Colonic mucosa (tissue), 4 donors: ENCODE results near the gene NRXN2. TPM values are rescaled to one million over a fixed set of nuclear protein-coding genes. Genes with fewer than 3 reads are reported as not detected.
A peak's percentile ranks its signal among the peaks of the same experiment; 100 is the strongest.

ENCODE experiments used
- DNase-seq: peaks from one replicate; pipeline ENCODE4 v3.0.0-alpha.2; 2020
- H3K27ac ChIP-seq: fragments of 200-600 bp; one replicate; pipeline ENCODE4 v1.8.0; 2021
- H3K27me3 ChIP-seq: fragments of 200-600 bp; one replicate; pipeline ENCODE4 v1.8.0; 2021
- H3K36me3 ChIP-seq: fragments of 200-600 bp; one replicate; pipeline ENCODE4 v1.8.0; 2021
- H3K4me1 ChIP-seq: fragments of 200-600 bp; one replicate; pipeline ENCODE4 v1.8.0; 2021; ENCODE audit warnings: mild to moderate bottlenecking
- H3K4me3 ChIP-seq: fragments of 200-600 bp; one replicate; pipeline ENCODE4 v1.8.0; 2021
- H3K9ac ChIP-seq, 2 donors: one replicate each; pipeline ENCODE4 v1.7.0; 2013; ENCODE audit warnings: control low read depth in 2 of 2, low read depth in 2 of 2, low read length in 2 of 2
- H3K9me3 ChIP-seq: fragments of 200-600 bp; one replicate; pipeline ENCODE4 v1.8.0; 2021
- CTCF ChIP-seq: fragments of 200-600 bp; IDR thresholded peaks from one replicate; pipeline ENCODE4 v1.8.0; 2022; ENCODE audit warnings: antibody characterized with exemption, mild to moderate bottlenecking
- intact Hi-C: fragments of 100-400 bp; cut with DNase I; formaldehyde crosslinking; loops from one replicate; pipeline ENCODE4 v1.14.1; 2022
- total RNA-seq, 2 donors: library from RNA; stranded (reverse); fragmentation: NEBNext Ultra II Directional in 1 of 2; extraction: Animal tissue kit (Norgen Biotek cat#: 25700) in 1 of 2; gene quantifications; one replicate each; pipeline ENCODE4 v1.2.1, GENCODE V29; 2021
- donor health status: healthy.
- donor health status: DM: no; HTN: no; CAD: no.
- donor health status: DM: no; HTN: no; CAD: no.

The NRXN2 gene
- total RNA-seq, 2 donors from 2014 or later: 2.2 to 5.4 TPM

GRCh38 chr11:64619811-64620380 is 103.1 kb downstream of the NRXN2 start:
- H3K27ac ChIP-seq: peak overlapping the region; percentile 70
- H3K9me3 ChIP-seq: no peaks in the 10 kb centered on the region
- intact Hi-C loops: no loop called here
- H3K36me3 ChIP-seq: no peaks in the 10 kb centered on the region
- DNase-seq: peak; percentile 29
- H3K9ac ChIP-seq: no peak overlapping the region
- H3K4me1 ChIP-seq: no peaks in the 10 kb centered on the region
- H3K27me3 ChIP-seq: no peaks in the 10 kb centered on the region
- TF ChIP-seq CTCF: no peak
- H3K4me3 ChIP-seq: no peak overlapping the region

- Histone ChIP-seq H3K27me3 (no peaks in the 10 kb centered on the region), H3K27ac (no peak overlapping the region), H3K4me3 (no peak overlapping the region), H3K4me1 (no peaks in the 10 kb centered on the region), H3K9ac (no peak overlapping the region), H3K9me3 (no peaks in the 10 kb centered on the region), H3K36me3 (no peaks in the 10 kb centered on the region)
- no peak for DNase-seq
- intact Hi-C loops: no loop called here
- TF ChIP-seq CTCF: no peak
These were observed 103.8 kb downstream of the NRXN2 start for GRCh38 chr11:64619196-64619595.

- H3K4me1 ChIP-seq: no peaks in the 10 kb centered on the region
- H3K36me3 ChIP-seq: no peaks in the 10 kb centered on the region
- no peak overlapping the region for H3K9ac ChIP-seq
- DNase-seq: no peak
- no peaks in the 10 kb centered on the region for H3K9me3 ChIP-seq
- no peak overlapping the region for H3K27ac ChIP-seq
- TF ChIP-seq CTCF: no peak
- H3K4me3 ChIP-seq: no peak overlapping the region
- intact Hi-C loops: no loop called here
- H3K27me3 ChIP-seq: no peaks in the 10 kb centered on the region
These were observed 106.2 kb downstream of the NRXN2 start for GRCh38 chr11:64616817-64617216.

GRCh38 chr11:64614917-64615316 is 108.1 kb downstream of the NRXN2 start:
- Histone ChIP-seq H3K27ac (no peak overlapping the region), H3K4me3 (no peak overlapping the region), H3K36me3 (no peaks in the 10 kb centered on the region), H3K9me3 (no peaks in the 10 kb centered on the region), H3K9ac (no peak overlapping the region), H3K4me1 (no peaks in the 10 kb centered on the region), H3K27me3 (no peaks in the 10 kb centered on the region)
- no peak for TF ChIP-seq CTCF
- intact Hi-C loops: no loop called here
- DNase-seq: no peak

GRCh38 chr11:64613648-64614047 is 109.3 kb downstream of the NRXN2 start:
- DNase-seq: no peak
- Histone ChIP-seq H3K4me1 (no peaks in the 10 kb centered on the region), H3K27ac (no peak overlapping the region), H3K9ac (no peak overlapping the region), H3K36me3 (no peaks in the 10 kb centered on the region), H3K4me3 (no peak overlapping the region), H3K27me3 (no peaks in the 10 kb centered on the region), H3K9me3 (no peaks in the 10 kb centered on the region)
- no peak for TF ChIP-seq CTCF
- intact Hi-C loops: no loop called here
